K562 (cell line): ENCODE measurements around the gene SULT2B1. TPM values are rescaled to one million over a fixed set of nuclear protein-coding genes. Genes with fewer than 3 reads are reported as not detected.

ENCODE experiments used
- ATAC-seq: fragments of 200-7000 bp; cut with Tn5 transposase; 3 replicates; pipeline ENCODE4 v1.9.1; 2020; ENCODE audit warnings: moderate library complexity
- BruUV-seq: library from RNA; stranded (reverse); fragments of 400-500 nt; replicated peaks from 2 replicates; lab custom pipeline; 2021; lab: Mats Ljungman, UMichigan
- CTCF ChIA-PET: fragments of 300-600 bp; formaldehyde crosslinking; extraction: SDS; loops from one replicate; lab custom pipeline; 2021; ENCODE audit warnings: low intra/inter-chr PET ratio; lab: Yijun Ruan, JAX
- POLR2A ChIA-PET: fragments of 300-600, 350-650 bp; sonication (Branson Sonifier 250); formaldehyde crosslinking; extraction: SDS; loops from one replicate; lab custom pipeline; 2021; ENCODE audit warnings: antibody characterized with exemption, inconsistent platforms; lab: Yijun Ruan, JAX
- DNase-seq, 4 experiments: peaks; one replicate each; pipeline versions ENCODE4 v3.0.0 to v3.0.0-alpha.2; 2011 to 2018; ENCODE audit warnings: low spot score in 3 of 4, mixed read lengths in 3 of 4; ENCODE audit errors: extremely low read depth in 1 of 4
- FAIRE-seq: peaks from 2 replicates; lab custom pipeline; 2011; peaks lifted over from hg19 to GRCh38; lab: Jason Lieb, UNC
- H2AFZ ChIP-seq: 2 replicates; pipeline ENCODE4 v1.6.0; 2011; ENCODE audit warnings: low read depth, low read length, control low read depth, inconsistent platforms
- H3K27ac ChIP-seq: fragments of 200-600 bp; 3 replicates; pipeline ENCODE4 v1.8.0; 2011; ENCODE audit warnings: low read depth, mild to moderate bottlenecking, control low read depth, inconsistent platforms, low read length, moderate library complexity, mixed read lengths; ENCODE audit errors: extremely low read depth
- H3K27me3 ChIP-seq, 2 experiments: fragments of 300-600 bp in 1 of 2; 2 replicates in 1 of 2; 3 replicates in 1 of 2; pipeline versions ENCODE4 v1.6.0 to v1.8.0; 2011; ENCODE audit warnings: inconsistent platforms in 2 of 2, low read length in 2 of 2, mild to moderate bottlenecking in 1 of 2, mixed read lengths in 1 of 2, moderate library complexity in 1 of 2; ENCODE audit not compliant: control insufficient read depth in 2 of 2, insufficient read depth in 2 of 2
- H3K36me3 ChIP-seq: fragments of 300-600 bp; 3 replicates; pipeline ENCODE4 v1.8.0; 2011; ENCODE audit warnings: mild to moderate bottlenecking, low read length, inconsistent platforms; ENCODE audit not compliant: control insufficient read depth, insufficient read depth
- H3K4me1 ChIP-seq, 2 experiments: fragments of 200-600 bp in 1 of 2; replicated peaks in 1 of 2; 2 replicates in 1 of 2; 3 replicates in 1 of 2; pipeline versions ENCODE4 v1.5.1 to v1.8.0; 2011; ENCODE audit warnings: inconsistent platforms in 2 of 2, low read length in 2 of 2, mild to moderate bottlenecking in 1 of 2, mixed read lengths in 1 of 2, moderate library complexity in 1 of 2; ENCODE audit not compliant: control insufficient read depth in 2 of 2, insufficient read depth in 2 of 2
- H3K4me2 ChIP-seq: 2 replicates; pipeline ENCODE4 v1.6.1; 2011; ENCODE audit warnings: low read length, control low read depth, inconsistent platforms, mixed read lengths; ENCODE audit not compliant: insufficient read depth
- H3K4me3 ChIP-seq: fragments of 200-600 bp; sonication (generic), shearing (Covaris generic); 2 replicates; pipeline ENCODE4 v1.5.1; 2016; ENCODE audit warnings: control low read depth, inconsistent platforms
- H3K79me2 ChIP-seq: fragments of 200-600 bp; 3 replicates; pipeline ENCODE4 v1.8.0; 2011; ENCODE audit warnings: low read length, inconsistent platforms; ENCODE audit not compliant: control insufficient read depth, insufficient read depth
- H3K9ac ChIP-seq, 2 experiments: 2 replicates each; pipeline versions ENCODE4 v1.6.0 to v1.6.1; 2011; ENCODE audit warnings: low read depth in 2 of 2, low read length in 2 of 2, control low read depth in 1 of 2, inconsistent platforms in 1 of 2, mild to moderate bottlenecking in 1 of 2, mixed read lengths in 1 of 2; ENCODE audit not compliant: insufficient read depth in 1 of 2
- H3K9me1 ChIP-seq: one replicate; pipeline ENCODE4 v1.6.0; 2011; ENCODE audit warnings: inconsistent platforms, mild to moderate bottlenecking, low read length, moderate library complexity; ENCODE audit not compliant: control insufficient read depth, insufficient read depth
- H3K9me3 ChIP-seq: replicated peaks from 2 replicates; pipeline ENCODE4 v1.5.1; 2011; ENCODE audit warnings: low read depth, low read length, inconsistent platforms; ENCODE audit not compliant: control insufficient read depth, insufficient read depth
- H4K20me1 ChIP-seq: replicated peaks from 2 replicates; pipeline ENCODE4 v1.6.1; 2011; ENCODE audit warnings: low read length, inconsistent platforms, mixed read lengths; ENCODE audit not compliant: control insufficient read depth, insufficient read depth
- ADNP ChIP-seq: fragments of 200-800 bp; sonication (Bioruptor generic); IDR thresholded peaks from 2 replicates; pipeline ENCODE4 v1.6.1; 2016; ENCODE audit warnings: missing genetic modification characterization, missing compliant biosample characterization
- CREB5 ChIP-seq: fragments of 250-450 bp; sonication (Bioruptor Pico); IDR thresholded peaks from 2 replicates; pipeline ENCODE4 v1.5.0; 2020; ENCODE audit warnings: mild to moderate bottlenecking
- ETV6 ChIP-seq, 3 experiments: fragments of 150-350 bp in 1 of 3; sonication (generic) in 1 of 3; formaldehyde crosslinking in 1 of 3; IDR thresholded peaks; 2 replicates each; pipeline versions ENCODE4 v1.6.1 to v1.8.0; 2014 to 2022; ENCODE audit warnings: borderline replicate concordance in 2 of 3, low read depth in 2 of 3, antibody characterized with exemption in 1 of 3, low read length in 1 of 3, mild to moderate bottlenecking in 1 of 3, missing genetic modification reagents in 1 of 3
- HMG20A ChIP-seq: fragments of 450-650 bp; formaldehyde crosslinking; conservative IDR thresholded peaks from 2 replicates; pipeline ENCODE4 v1.4.0; 2020; ENCODE audit warnings: mild to moderate bottlenecking, mixed read lengths
- MBD1 ChIP-seq: fragments of 250-450 bp; sonication (Bioruptor Pico); IDR thresholded peaks from 2 replicates; pipeline ENCODE4 v1.8.0; 2022; ENCODE audit warnings: inconsistent platforms
- RBM14 ChIP-seq: fragments of 200-400 bp; formaldehyde crosslinking; IDR thresholded peaks from 2 replicates; pipeline ENCODE4 v1.6.1; 2018; ENCODE audit warnings: low read depth, mild to moderate bottlenecking, low read length, moderate library complexity, borderline replicate concordance; ENCODE audit not compliant: insufficient read depth
- TRIM28 ChIP-seq: fragments of 450-650 bp; IDR thresholded peaks from 2 replicates; pipeline ENCODE4 v1.6.1; 2017
- XRCC4 ChIP-seq: IDR thresholded peaks from one replicate; pipeline ENCODE4 v1.6.1; 2011; ENCODE audit not compliant: insufficient read depth, insufficient read length; ENCODE audit errors: extremely low read depth
- ZBTB11 ChIP-seq, 3 experiments: fragments of 200-800 bp in 1 of 3; fragments of 250-450 bp in 1 of 3; fragments of 450-650 bp in 1 of 3; sonication (Bioruptor Pico) in 1 of 3; sonication (Bioruptor generic) in 1 of 3; formaldehyde crosslinking in 1 of 3; IDR thresholded peaks; 2 replicates each; pipeline versions ENCODE4 v1.6.1 to v1.8.0; 2016 to 2022; ENCODE audit warnings: mild to moderate bottlenecking in 2 of 3, missing genetic modification characterization in 2 of 3, missing compliant biosample characterization in 1 of 3, moderate library complexity in 1 of 3
- ZBTB33 ChIP-seq: sonication (generic); formaldehyde crosslinking; IDR thresholded peaks from 2 replicates; pipeline ENCODE4 v1.8.1; 2023; ENCODE audit warnings: mild to moderate bottlenecking, missing genetic modification reagents
- WGBS: fragments of 100-300 bp; shearing (Covaris generic); methylation state at CpG from one replicate; pipeline ENCODE4 v1.1.6; 2016; ENCODE audit warnings: low coverage, mixed read lengths; ENCODE audit not compliant: insufficient coverage; ENCODE audit errors: missing lambda C conversion rate; 5-methylcytosine and 5-hydroxymethylcytosine counted together
- in situ Hi-C: fragments of 300-500 bp; cut with MboI; formaldehyde crosslinking; loops from 4 replicates; pipeline ENCODE4 v1.15.0; 2018; ENCODE audit warnings: inconsistent platforms, mixed read lengths
- intact Hi-C: fragments of 100-400 bp; cut with micrococcal nuclease; formaldehyde crosslinking; loops from 2 replicates; pipeline ENCODE4 v1.14.2; 2022
- polyA plus RNA-seq, 8 experiments: library from polyadenylated mRNA; depleted of rRNA in 4 of 8; stranded (reverse) in 5 of 8; unstranded in 3 of 8; fragments of >200 nt; fragmentation: Nextera tagmentation in 2 of 8; fragmentation: Illumina TruSeq in 1 of 8; extraction: Ambion mirVana in 2 of 8; extraction: Trizol in 1 of 8; gene quantifications; 2 replicates each; pipeline versions ENCODE4 v1.2.1 to v1.2.3, GENCODE V29; 2011 to 2014; ENCODE audit warnings: inconsistent platforms in 1 of 8, missing spikeins in 1 of 8
- total RNA-seq, 7 experiments: library from RNA; depleted of rRNA in 6 of 7; stranded (reverse); fragments of >200 nt in 6 of 7; fragmentation: Illumina TruSeq in 2 of 7; extraction: Trizol in 2 of 7; gene quantifications; 2 replicates each; pipeline versions ENCODE4 v1.2.1 to v1.2.3, GENCODE V29; 2011 to 2021; ENCODE audit warnings: low replicate concordance in 1 of 7

SULT2B1 gene
- total and polyA plus RNA-seq, 9 of the 15 experiments (the other 6 are each of a cell fraction or from before 2014, with no cell fraction given): 0.09 to 0.62 (median 0.22) TPM; not detected in 2

- no peak for TF ChIP-seq ZBTB33
Observed at GRCh38 chr19:48578891-48579290, 26.9 kb downstream of the SULT2B1 start (continued).

- Histone ChIP-seq H3K79me2 (no peaks in the 10 kb centered on the region), H3K9ac (no peak overlapping the region), H4K20me1 (no peaks in the 10 kb centered on the region), H3K27ac (no peak overlapping the region), H3K9me3 (no peaks in the 10 kb centered on the region), H2AFZ (no peak overlapping the region), H3K4me3 (no peak overlapping the region), H3K4me2 (no peak overlapping the region), H3K9me1 (no peaks in the 10 kb centered on the region), H3K4me1 (peaks cover 3 to 8% of the 10 kb centered on the region in 2 experiments; a peak in 1 of 5 replicates), H3K36me3 (no peaks in the 10 kb centered on the region), H3K27me3 (no peaks in the 10 kb centered on the region)
- BruUV-seq: no TSS peak
- intact Hi-C loops: loop anchor here (5.0 kb wide), 2 partner anchors 260 to 315 kb away; a partner anchor contains a TSS
- POLR2A ChIA-PET: interaction anchor here (1.1 kb wide), 1 partner anchor 73 kb away, joined by 5 read pairs; no protein-coding TSS in a partner anchor
- ATAC-seq (no peak), FAIRE-seq (no peak), DNase-seq (no peak)
- CTCF ChIA-PET: no interaction called here
- WGBS: 38% methylated on average over 2 of the region's 2 CpGs
- in situ Hi-C loops: loop anchor here (5.0 to 25.0 kb wide), 2 partner anchors 75 to 1530 kb away; no protein-coding TSS in a partner anchor
- no peak for TF ChIP-seq HMG20A (CRISPR knock-in tag)
- no peak for TF ChIP-seq RBM14
- TF ChIP-seq ADNP (tag): no peak
- no peak for TF ChIP-seq ETV6 (IDR thresholded peaks at IDR 0.05; ENCODE audit: borderline replicate concordance in 1 of 2, low read depth in 2 of 2, low read length in 1 of 2)
- no peak for TF ChIP-seq ETV6 (CRISPR knock-in tag; IDR thresholded peaks at IDR 0.05; ENCODE audit: borderline replicate concordance)
- TF ChIP-seq MBD1 (CRISPR knock-in tag): no peak
- TF ChIP-seq XRCC4: no peak
- no peak for TF ChIP-seq CREB5 (CRISPR knock-in tag)
- TF ChIP-seq TRIM28: no peak
- TF ChIP-seq ZBTB11 (CRISPR knock-in tag; IDR thresholded peaks at IDR 0.05): no peak
Observed at GRCh38 chr19:48582168-48582567, 30.2 kb downstream of the SULT2B1 start.
